Liver (tissue), 9 donors: ENCODE measurements around the gene HES5. TPM values are rescaled to one million over a fixed set of nuclear protein-coding genes. Genes with fewer than 3 reads are reported as not detected.

Experiments
- DNase-seq: peaks from one replicate; pipeline ENCODE4 v3.0.0-alpha.2; 2017; ENCODE audit warnings: low spot score
- H3K27ac ChIP-seq, 2 donors: one replicate each; pipeline ENCODE4 v1.7.0; 2013; ENCODE audit warnings: inconsistent platforms in 2 of 2, low read length in 2 of 2, control low read depth in 1 of 2, low read depth in 1 of 2, mild to moderate bottlenecking in 1 of 2
- H3K27me3 ChIP-seq, 4 donors: one replicate each; pipeline versions ENCODE4 v1.6.1 to v1.7.0; 2013; ENCODE audit warnings: low read length in 3 of 4, inconsistent platforms in 1 of 4, mild to moderate bottlenecking in 1 of 4, moderate library complexity in 1 of 4; ENCODE audit not compliant: control insufficient read depth in 4 of 4, insufficient read depth in 4 of 4
- H3K36me3 ChIP-seq, 4 donors: one replicate each; pipeline versions ENCODE4 v1.6.1 to v1.7.0; 2013; ENCODE audit warnings: low read length in 3 of 4, mild to moderate bottlenecking in 3 of 4, low read depth in 1 of 4, moderate library complexity in 1 of 4; ENCODE audit not compliant: control insufficient read depth in 4 of 4, insufficient read depth in 3 of 4
- H3K4me1 ChIP-seq, 4 donors: one replicate each; pipeline versions ENCODE4 v1.6.1 to v1.7.0; 2013; ENCODE audit warnings: low read length in 3 of 4, mild to moderate bottlenecking in 3 of 4, moderate library complexity in 1 of 4; ENCODE audit not compliant: control insufficient read depth in 4 of 4, insufficient read depth in 4 of 4
- H3K4me3 ChIP-seq, 3 donors: one replicate each; pipeline versions ENCODE4 v1.6.1 to v1.7.0; 2013; ENCODE audit warnings: low read length in 3 of 3, control low read depth in 1 of 3, low read depth in 1 of 3, mild to moderate bottlenecking in 1 of 3
- H3K9ac ChIP-seq, 2 donors: one replicate each; pipeline ENCODE4 v1.7.0; 2013; ENCODE audit warnings: low read length in 2 of 2, mild to moderate bottlenecking in 2 of 2, moderate library complexity in 2 of 2, control low read depth in 1 of 2, low read depth in 1 of 2
- H3K9me3 ChIP-seq, 4 donors: one replicate each; pipeline versions ENCODE4 v1.6.1 to v1.7.0; 2013; ENCODE audit warnings: low read length in 3 of 4; ENCODE audit not compliant: control insufficient read depth in 4 of 4
- CTCF ChIP-seq: fragments of 150-350 bp; IDR thresholded peaks from 2 replicates; pipeline ENCODE4 v1.5.1; 2017; ENCODE audit warnings: improper control_type of control experiment, low read depth, low read length; ENCODE audit not compliant: missing input control
- EGR1 ChIP-seq, 2 donors: IDR thresholded peaks; 2 replicates each; pipeline ENCODE4 v1.6.1; 2016 to 2018; ENCODE audit warnings: antibody characterized with exemption in 2 of 2, low read depth in 2 of 2
- FOXA1 ChIP-seq: IDR thresholded peaks from 2 replicates; pipeline ENCODE4 v1.6.1; 2016; ENCODE audit warnings: antibody characterized with exemption
- FOXA2 ChIP-seq: IDR thresholded peaks from 2 replicates; pipeline ENCODE4 v1.6.1; 2016; ENCODE audit warnings: antibody characterized with exemption
- GABPA ChIP-seq, 2 donors: IDR thresholded peaks in 1 of 2; conservative IDR thresholded peaks in 1 of 2; 2 replicates each; pipeline ENCODE4 v1.6.1; 2016; ENCODE audit warnings: antibody characterized with exemption in 2 of 2, mild to moderate bottlenecking in 1 of 2, moderate library complexity in 1 of 2
- HNF4A ChIP-seq, 2 donors: conservative IDR thresholded peaks; 2 replicates each; pipeline ENCODE4 v1.6.1; 2016; ENCODE audit warnings: antibody characterized with exemption in 2 of 2, mild to moderate bottlenecking in 2 of 2
- HNF4G ChIP-seq: IDR thresholded peaks from 2 replicates; pipeline ENCODE4 v1.6.1; 2016; ENCODE audit warnings: antibody characterized with exemption
- JUND ChIP-seq, 2 donors: IDR thresholded peaks; 2 replicates each; pipeline ENCODE4 v1.6.1; 2016; ENCODE audit warnings: antibody characterized with exemption in 2 of 2
- NR2F2 ChIP-seq: IDR thresholded peaks from 2 replicates; pipeline ENCODE4 v1.6.1; 2016; ENCODE audit warnings: antibody characterized with exemption
- RAD21 ChIP-seq, 2 donors: IDR thresholded peaks; 2 replicates each; pipeline ENCODE4 v1.6.1; 2016; ENCODE audit warnings: antibody characterized with exemption in 2 of 2, mild to moderate bottlenecking in 2 of 2
- RXRA ChIP-seq, 2 donors: IDR thresholded peaks; 2 replicates each; pipeline ENCODE4 v1.6.1; 2017 to 2018; ENCODE audit warnings: antibody characterized with exemption in 2 of 2, mild to moderate bottlenecking in 1 of 2
- SP1 ChIP-seq: IDR thresholded peaks from 2 replicates; pipeline ENCODE4 v1.6.1; 2018; ENCODE audit warnings: antibody characterized with exemption, mild to moderate bottlenecking
- TAF1 ChIP-seq: conservative IDR thresholded peaks from 2 replicates; pipeline ENCODE4 v1.6.1; 2016; ENCODE audit warnings: antibody characterized with exemption, mild to moderate bottlenecking
- YY1 ChIP-seq: IDR thresholded peaks from 2 replicates; pipeline ENCODE4 v1.6.1; 2016; ENCODE audit warnings: antibody characterized with exemption, mild to moderate bottlenecking
- ZBTB33 ChIP-seq: IDR thresholded peaks from 2 replicates; pipeline ENCODE4 v1.6.1; 2016; ENCODE audit warnings: antibody characterized with exemption
- WGBS: extraction: QIAGEN DNeasy Blood & Tissue Kit; methylation state at CpG from one replicate; pipeline ENCODE4 v1.1.7; 2013; 5-methylcytosine and 5-hydroxymethylcytosine counted together
- polyA plus RNA-seq, 2 donors: library from polyadenylated mRNA; stranded (reverse) in 1 of 2; unstranded in 1 of 2; fragments of 200-250 nt in 1 of 2; fragments of >200 nt in 1 of 2; fragmentation: Nextera tagmentation in 1 of 2; extraction: Ambion mirVana in 1 of 2; gene quantifications; one replicate each; pipeline versions ENCODE4 v1.2.1 to v1.2.3, GENCODE V29; 2013 to 2015
- total RNA-seq, 2 donors: library from RNA; depleted of rRNA; stranded (reverse); fragments of >200 nt; gene quantifications; one replicate each; pipeline ENCODE4 v1.2.3, GENCODE V29; 2014
- TF ChIP-seq, protein P1 (sequence below): IDR thresholded peaks from 2 replicates; pipeline ENCODE4 v1.6.1; 2016; ENCODE audit warnings: antibody characterized with exemption
- TF ChIP-seq, protein P2 (sequence below): IDR thresholded peaks from 2 replicates; pipeline ENCODE4 v1.6.1; 2016; ENCODE audit warnings: antibody characterized with exemption, mild to moderate bottlenecking
- TF ChIP-seq, protein P3 (sequence below): IDR thresholded peaks from 2 replicates; pipeline ENCODE4 v1.6.1; 2016; ENCODE audit warnings: antibody characterized with exemption
- donor health status: healthy.
- donor health status: healthy.
- donor health status: healthy.
- donor health status: healthy.
- donor health status: healthy.

The HES5 gene
- total and polyA plus RNA-seq, 4 donors: 0.08 to 0.93 TPM; not detected in 2

DNA sequence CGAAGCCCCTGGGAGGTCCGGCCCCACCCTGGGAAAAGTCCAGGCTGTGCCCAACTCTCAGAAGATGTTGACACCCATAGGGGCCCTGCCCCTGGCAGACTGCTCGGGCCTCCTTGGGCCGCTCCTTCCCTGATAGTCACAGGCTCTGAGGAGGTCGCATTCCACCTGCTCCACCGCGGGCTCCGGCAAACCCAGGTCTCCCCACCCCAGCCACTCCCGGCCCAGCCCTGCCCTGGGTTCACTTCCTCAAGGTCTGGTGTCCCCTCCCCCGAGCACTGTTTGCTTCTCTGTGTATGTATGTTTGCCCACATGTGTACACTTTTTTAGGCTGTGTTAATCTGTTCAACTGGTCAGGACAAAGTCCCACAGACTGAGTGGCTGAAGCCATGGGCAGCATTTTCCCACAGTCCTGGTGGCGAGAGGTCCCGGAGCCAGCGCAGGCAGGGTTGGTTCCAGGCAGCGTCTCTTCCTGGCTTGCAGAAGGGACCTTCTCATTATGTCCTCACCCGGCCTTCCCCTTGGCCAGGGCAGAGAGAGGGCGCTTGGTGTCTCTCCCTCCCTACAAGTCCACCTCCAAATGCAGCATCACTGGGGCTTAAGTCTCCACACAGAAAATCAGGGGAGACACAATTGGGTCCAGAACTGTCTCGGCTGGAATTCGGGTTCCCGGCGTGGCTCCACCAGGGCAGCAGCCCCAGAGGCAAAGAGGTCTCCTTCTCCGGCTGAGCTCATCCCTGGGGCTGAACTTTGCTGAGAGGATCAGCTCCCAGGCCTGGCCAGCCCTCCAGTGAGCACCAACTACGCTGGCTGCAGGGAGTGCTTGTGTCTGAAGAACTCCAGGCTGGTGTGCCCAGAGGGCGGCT is 46.0 kb upstream of the HES5 start:
- peak; percentile 51 for DNase-seq
- H3K27me3 ChIP-seq: no peaks in the 10 kb centered on the region
- H3K36me3 ChIP-seq: no peaks in the 10 kb centered on the region
- peak overlapping the region; percentile 73 to 77 for H3K27ac ChIP-seq
- no peak overlapping the region for H3K4me3 ChIP-seq
- WGBS: 44% methylated on average over 23 of the region's 23 CpGs
- peaks cover 3 to 30% (median 19%) of the 10 kb centered on the region in 4 donors for H3K4me1 ChIP-seq
- H3K9me3 ChIP-seq: peaks cover 0 to 5% (median 1%) of the 10 kb centered on the region in 4 donors
- H3K9ac ChIP-seq: no peak overlapping the region
- TF ChIP-seq CTCF (no peak), SP1 (peak; percentile 93), FOXA1 (peak; percentile 65), TAF1 (peak; percentile 73), NR2F2 (no peak), HNF4G (peak; percentile 77), RXRA (IDR thresholded peaks at IDR 0.05) (peak; percentile 60 to 84), HNF4A (conservative IDR thresholded peaks at IDR 0.05) (peak; percentile 89 to 92), FOXA2 (peak; percentile 81), EGR1 (IDR thresholded peaks at IDR 0.05; ENCODE audit: low read depth in 2 of 2) (peak in 1 of 2 donors; percentile 57), JUND (IDR thresholded peaks at IDR 0.05) (peak in 1 of 2 donors; percentile 10), YY1 (peak; percentile 71), ZBTB33 (no peak), RAD21 (IDR thresholded peaks at IDR 0.05) (peak in 1 of 2 donors; percentile 56), GABPA (IDR thresholded peaks at IDR 0.05 in 1 of 2, conservative IDR thresholded peaks at IDR 0.05 in 1 of 2) (peak in 1 of 2 donors; percentile 71)
- TF ChIP-seq, protein P1, sequence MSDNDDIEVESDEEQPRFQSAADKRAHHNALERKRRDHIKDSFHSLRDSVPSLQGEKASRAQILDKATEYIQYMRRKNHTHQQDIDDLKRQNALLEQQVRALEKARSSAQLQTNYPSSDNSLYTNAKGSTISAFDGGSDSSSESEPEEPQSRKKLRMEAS: peak; percentile 80
- TF ChIP-seq, protein P2, sequence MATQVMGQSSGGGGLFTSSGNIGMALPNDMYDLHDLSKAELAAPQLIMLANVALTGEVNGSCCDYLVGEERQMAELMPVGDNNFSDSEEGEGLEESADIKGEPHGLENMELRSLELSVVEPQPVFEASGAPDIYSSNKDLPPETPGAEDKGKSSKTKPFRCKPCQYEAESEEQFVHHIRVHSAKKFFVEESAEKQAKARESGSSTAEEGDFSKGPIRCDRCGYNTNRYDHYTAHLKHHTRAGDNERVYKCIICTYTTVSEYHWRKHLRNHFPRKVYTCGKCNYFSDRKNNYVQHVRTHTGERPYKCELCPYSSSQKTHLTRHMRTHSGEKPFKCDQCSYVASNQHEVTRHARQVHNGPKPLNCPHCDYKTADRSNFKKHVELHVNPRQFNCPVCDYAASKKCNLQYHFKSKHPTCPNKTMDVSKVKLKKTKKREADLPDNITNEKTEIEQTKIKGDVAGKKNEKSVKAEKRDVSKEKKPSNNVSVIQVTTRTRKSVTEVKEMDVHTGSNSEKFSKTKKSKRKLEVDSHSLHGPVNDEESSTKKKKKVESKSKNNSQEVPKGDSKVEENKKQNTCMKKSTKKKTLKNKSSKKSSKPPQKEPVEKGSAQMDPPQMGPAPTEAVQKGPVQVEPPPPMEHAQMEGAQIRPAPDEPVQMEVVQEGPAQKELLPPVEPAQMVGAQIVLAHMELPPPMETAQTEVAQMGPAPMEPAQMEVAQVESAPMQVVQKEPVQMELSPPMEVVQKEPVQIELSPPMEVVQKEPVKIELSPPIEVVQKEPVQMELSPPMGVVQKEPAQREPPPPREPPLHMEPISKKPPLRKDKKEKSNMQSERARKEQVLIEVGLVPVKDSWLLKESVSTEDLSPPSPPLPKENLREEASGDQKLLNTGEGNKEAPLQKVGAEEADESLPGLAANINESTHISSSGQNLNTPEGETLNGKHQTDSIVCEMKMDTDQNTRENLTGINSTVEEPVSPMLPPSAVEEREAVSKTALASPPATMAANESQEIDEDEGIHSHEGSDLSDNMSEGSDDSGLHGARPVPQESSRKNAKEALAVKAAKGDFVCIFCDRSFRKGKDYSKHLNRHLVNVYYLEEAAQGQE: peak; percentile 64
- TF ChIP-seq, protein P3, sequence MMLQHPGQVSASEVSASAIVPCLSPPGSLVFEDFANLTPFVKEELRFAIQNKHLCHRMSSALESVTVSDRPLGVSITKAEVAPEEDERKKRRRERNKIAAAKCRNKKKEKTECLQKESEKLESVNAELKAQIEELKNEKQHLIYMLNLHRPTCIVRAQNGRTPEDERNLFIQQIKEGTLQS: no peak
